Keratinocyte (primary cell): ENCODE results near the gene GSTO2. TPM values are rescaled to one million over a fixed set of nuclear protein-coding genes. Genes with fewer than 3 reads are reported as not detected.

Experiments used
- DNase-seq: peaks from one replicate; pipeline ENCODE4 v3.0.0-alpha.2; 2011; ENCODE audit warnings: low read depth, missing footprints, low spot score
- FAIRE-seq: peaks from 2 replicates; lab custom pipeline; 2011; peaks lifted over from hg19 to GRCh38; lab: Jason Lieb, UNC
- H2AFZ ChIP-seq: 2 replicates; pipeline ENCODE4 v1.6.0; 2012; ENCODE audit warnings: low read length, control low read depth, inconsistent platforms; ENCODE audit not compliant: control insufficient read depth
- H3K27ac ChIP-seq: 2 replicates; pipeline ENCODE4 v1.5.1; 2011; ENCODE audit warnings: low read length; ENCODE audit not compliant: control insufficient read depth, insufficient read depth
- H3K27me3 ChIP-seq: 3 replicates; pipeline ENCODE4 v1.6.0; 2011; ENCODE audit warnings: low read length; ENCODE audit not compliant: control insufficient read depth, insufficient read depth; ENCODE audit errors: extremely low read depth
- H3K36me3 ChIP-seq, 2 experiments: 2 replicates in 1 of 2; 3 replicates in 1 of 2; pipeline ENCODE4 v1.5.1; 2011; ENCODE audit warnings: low read length in 2 of 2, mild to moderate bottlenecking in 1 of 2; ENCODE audit not compliant: control insufficient read depth in 2 of 2, insufficient read depth in 2 of 2; ENCODE audit errors: extremely low read depth in 1 of 2
- H3K4me1 ChIP-seq: 3 replicates; pipeline ENCODE4 v1.5.1; 2011; ENCODE audit warnings: low read length; ENCODE audit not compliant: control insufficient read depth, insufficient read depth; ENCODE audit errors: extremely low read depth
- H3K4me2 ChIP-seq: 3 replicates; pipeline ENCODE4 v1.6.0; 2011; ENCODE audit warnings: low read depth, low read length; ENCODE audit not compliant: control insufficient read depth, insufficient read depth; ENCODE audit errors: extremely low read depth
- H3K4me3 ChIP-seq, 3 experiments: fragments of 200-600 bp in 1 of 3; sonication (generic) in 1 of 3; 2 replicates in 2 of 3; 3 replicates in 1 of 3; pipeline ENCODE4 v1.5.1; 2011 to 2016; ENCODE audit warnings: low read length in 3 of 3, mild to moderate bottlenecking in 3 of 3, control low read depth in 2 of 3, inconsistent platforms in 1 of 3, low read depth in 1 of 3, mixed read lengths in 1 of 3, mixed run types in 1 of 3, moderate library complexity in 1 of 3; ENCODE audit not compliant: control insufficient read depth in 2 of 3, insufficient read depth in 2 of 3; ENCODE audit errors: extremely low read depth in 1 of 3
- H3K79me2 ChIP-seq: 2 replicates; pipeline ENCODE4 v1.6.0; 2012; ENCODE audit warnings: low read length; ENCODE audit not compliant: control insufficient read depth, insufficient read depth
- H3K9ac ChIP-seq: 3 replicates; pipeline ENCODE4 v1.6.0; 2011; ENCODE audit warnings: low read length; ENCODE audit not compliant: control insufficient read depth, insufficient read depth; ENCODE audit errors: extremely low read depth
- H3K9me1 ChIP-seq: 3 replicates; pipeline ENCODE4 v1.6.0; 2011; ENCODE audit warnings: low read length; ENCODE audit not compliant: control insufficient read depth, insufficient read depth; ENCODE audit errors: extremely low read depth
- H3K9me3 ChIP-seq: 2 replicates; pipeline ENCODE4 v1.5.1; 2012; ENCODE audit warnings: low read depth, low read length; ENCODE audit not compliant: control insufficient read depth
- H4K20me1 ChIP-seq: 3 replicates; pipeline ENCODE4 v1.6.0; 2011; ENCODE audit warnings: low read length; ENCODE audit not compliant: control insufficient read depth, insufficient read depth; ENCODE audit errors: extremely low read depth
- CTCF ChIP-seq, 3 experiments: IDR thresholded peaks in 1 of 3; conservative IDR thresholded peaks in 1 of 3; optimal IDR thresholded peaks in 1 of 3; 2 replicates in 2 of 3; 3 replicates in 1 of 3; pipeline versions ENCODE3 to v1.5.1; 2011; ENCODE audit warnings: low read length in 3 of 3, mild to moderate bottlenecking in 3 of 3, moderate library complexity in 2 of 3, control low read depth in 1 of 3, inconsistent platforms in 1 of 3; ENCODE audit not compliant: insufficient read depth in 2 of 3; ENCODE audit errors: extremely low read depth in 1 of 3
- EZH2 ChIP-seq: IDR thresholded peaks from one replicate; pipeline ENCODE4 v1.6.1; 2012; ENCODE audit warnings: inconsistent platforms, mild to moderate bottlenecking, low read length, moderate library complexity
- dilution Hi-C: fragments of 300-500 bp; cut with MboI; formaldehyde crosslinking; loops from one replicate; pipeline ENCODE4 v1.7.0; 2020; ENCODE audit warnings: low sequenced_read_pairs; ENCODE audit not compliant: extremely low pct_ligation_motif_present
- polyA plus RNA-seq, 5 experiments: library from polyadenylated mRNA; depleted of rRNA in 3 of 5; stranded (reverse) in 3 of 5; stranded (forward) in 1 of 5; unstranded in 1 of 5; fragments of >200 nt; gene quantifications; 1 replicate in 1 of 5; 2 replicates in 3 of 5; 3 replicates in 1 of 5; pipeline versions ENCODE4 v1.2.1 to v1.2.3, GENCODE V29; 2011 to 2012; ENCODE audit warnings: missing spikeins in 2 of 5, low read depth in 1 of 5, low replicate concordance in 1 of 5

GSTO2 gene
- polyA plus RNA-seq, 1 donor (not counting 4 experiments of a cell fraction or from before 2014, with no cell fraction given), result 56.9 TPM

- H3K9me3 ChIP-seq, result no peaks in the 10 kb centered on the region
- H3K9ac ChIP-seq, result peak within 1 kb of the TSS; percentile 91
- dilution Hi-C loops, result no loop called here
- peak within 1 kb of the TSS; percentile 87 for H3K4me2 ChIP-seq
- no peaks in the 10 kb centered on the region for H3K27me3 ChIP-seq
- H2AFZ ChIP-seq, result peak within 1 kb of the TSS; percentile 88
- no peaks in the 10 kb centered on the region for H4K20me1 ChIP-seq
- no peaks in the 10 kb centered on the region for H3K9me1 ChIP-seq
- no peaks in the 10 kb centered on the region for H3K36me3 ChIP-seq
- no peaks in the 10 kb centered on the region for H3K79me2 ChIP-seq
- peak within 1 kb of the TSS; percentile 78 for H3K27ac ChIP-seq
- peak within 1 kb of the TSS; percentile 67 to 82 (median 68) for H3K4me3 ChIP-seq
- FAIRE-seq, result peak; percentile 99
- H3K4me1 ChIP-seq, result no peaks in the 10 kb centered on the region
- TF ChIP-seq EZH2, result no peak
- no peak for TF ChIP-seq CTCF (optimal IDR thresholded peaks at IDR 0.05 in 1 of 3, IDR thresholded peaks at IDR 0.05 in 1 of 3, conservative IDR thresholded peaks at IDR 0.05 in 1 of 3; ENCODE audit: extremely low read depth in 1 of 3, insufficient read depth in 2 of 3, low read length in 3 of 3)
- peak; percentile 79 for DNase-seq
Measured at GRCh38 chr10:104231784-104232612, 37.0 kb upstream of the GSTO2 start, which contains the start of gene CFAP43. Gene CFAP43 (minus strand): TSS chr10:104232364. CDS start chr10:104232246, 118 bp downstream.

- Histone ChIP-seq H3K4me1 (no peaks in the 10 kb centered on the region), H3K27ac (peak overlapping the region; percentile 51), H3K9ac (peak overlapping the region; percentile 91), H3K27me3 (no peaks in the 10 kb centered on the region), H3K79me2 (no peaks in the 10 kb centered on the region), H3K4me2 (peak overlapping the region; percentile 70), H2AFZ (peak overlapping the region; percentile 81), H3K9me1 (no peaks in the 10 kb centered on the region), H3K9me3 (no peaks in the 10 kb centered on the region), H3K4me3 (peak overlapping the region; percentile 67 to 82 (median 68)), H4K20me1 (no peaks in the 10 kb centered on the region), H3K36me3 (no peaks in the 10 kb centered on the region)
- FAIRE-seq (no peak), DNase-seq (no peak)
- dilution Hi-C loops, result no loop called here
- no peak for TF ChIP-seq EZH2
- no peak for TF ChIP-seq CTCF (optimal IDR thresholded peaks at IDR 0.05 in 1 of 3, IDR thresholded peaks at IDR 0.05 in 1 of 3, conservative IDR thresholded peaks at IDR 0.05 in 1 of 3; ENCODE audit: extremely low read depth in 1 of 3, insufficient read depth in 2 of 3, low read length in 3 of 3)
Measured at GRCh38 chr10:104232613-104233102, 36.3 kb upstream of the GSTO2 start.
